ENCODE results near the gene ADRM1. TPM values are rescaled to one million over a fixed set of nuclear protein-coding genes. Genes with fewer than 3 reads are reported as not detected.

Gene ADRM1
- total RNA-seq, 1 donor from 2014 or later = 179 TPM

- no peaks in the 10 kb centered on the region for H3K36me3 Mint-ChIP-seq (ENCODE audit: low read depth)
- no peaks in the 10 kb centered on the region for H3K9me3 Mint-ChIP-seq
- H3K4me3 Mint-ChIP-seq = no peak overlapping the region
- no peaks in the 10 kb centered on the region for H3K27me3 Mint-ChIP-seq
- DNase-seq = no peak
- H3K4me1 Mint-ChIP-seq = no peaks in the 10 kb centered on the region
- intact Hi-C loops (cut with micrococcal nuclease) = no loop called here
- H3K27ac Mint-ChIP-seq = no peak overlapping the region
Measured at GRCh38 chr20:62355878-62356588, 53.2 kb downstream of the ADRM1 start.

- no peak for DNase-seq
- H3K27ac Mint-ChIP-seq = no peak overlapping the region
- no peaks in the 10 kb centered on the region for H3K4me1 Mint-ChIP-seq
- intact Hi-C loops (cut with micrococcal nuclease) = no loop called here
- no peaks in the 10 kb centered on the region for H3K36me3 Mint-ChIP-seq (ENCODE audit: low read depth)
- H3K9me3 Mint-ChIP-seq = no peaks in the 10 kb centered on the region
- no peak overlapping the region for H3K4me3 Mint-ChIP-seq
- H3K27me3 Mint-ChIP-seq = no peaks in the 10 kb centered on the region
Measured at GRCh38 chr20:62356589-62357186, 53.9 kb downstream of the ADRM1 start.

- intact Hi-C loops (cut with micrococcal nuclease) = no loop called here
- no peaks in the 10 kb centered on the region for H3K27me3 Mint-ChIP-seq
- DNase-seq = no peak
- no peaks in the 10 kb centered on the region for H3K9me3 Mint-ChIP-seq
- no peak overlapping the region for H3K27ac Mint-ChIP-seq
- no peak overlapping the region for H3K4me3 Mint-ChIP-seq
- no peaks in the 10 kb centered on the region for H3K36me3 Mint-ChIP-seq (ENCODE audit: low read depth)
- no peaks in the 10 kb centered on the region for H3K4me1 Mint-ChIP-seq
Measured at GRCh38 chr20:62357187-62357667, 54.4 kb downstream of the ADRM1 start.

GRCh38 chr20:62357681-62358080 is 54.9 kb downstream of the ADRM1 start:
- Mint-ChIP-seq H3K27ac (no peak overlapping the region), H3K4me3 (no peak overlapping the region), H3K36me3 (ENCODE audit: low read depth) (no peaks in the 10 kb centered on the region), H3K9me3 (no peaks in the 10 kb centered on the region), H3K4me1 (no peaks in the 10 kb centered on the region), H3K27me3 (no peaks in the 10 kb centered on the region)
- DNase-seq = no peak
- intact Hi-C loops (cut with micrococcal nuclease) = no loop called here

Other genes with a start within 250 kb of the ADRM1 start
- 25.6 and 26.6 TPM in 2 replicates for gene TAF4, start 237.1 kb upstream of the ADRM1 start, total RNA-seq
- 44.0 and 45.3 TPM in 2 replicates for gene LSM14B, start 180.5 kb upstream of the ADRM1 start, total RNA-seq
- gene PSMA7, start 159.6 kb upstream of the ADRM1 start, total RNA-seq = 434 and 449 TPM in 2 replicates
- 26.7 and 29.0 TPM in 2 replicates for gene SS18L1, start 159.2 kb upstream of the ADRM1 start, total RNA-seq
- 43.0 and 44.4 TPM in 2 replicates for gene MTG2, start 120.0 kb upstream of the ADRM1 start, total RNA-seq
- not detected in 2 replicates for gene HRH3, start 82.7 kb upstream of the ADRM1 start, total RNA-seq
- 29.0 and 29.2 TPM in 2 replicates for gene OSBPL2, start 64.5 kb upstream of the ADRM1 start, total RNA-seq
- gene LAMA5, start 64.3 kb downstream of the ADRM1 start, total RNA-seq = 2.0 and 2.1 TPM in 2 replicates
- 2,091 and 2,109 TPM in 2 replicates for gene RPS21, start 84.1 kb downstream of the ADRM1 start, total RNA-seq
- gene CABLES2, start 104.3 kb downstream of the ADRM1 start, total RNA-seq = 13.1 and 13.5 TPM in 2 replicates
- not detected in 2 replicates for gene RBBP8NL, start 124.5 kb downstream of the ADRM1 start, total RNA-seq
- not detected in 2 replicates for gene GATA5, start 173.0 kb downstream of the ADRM1 start, total RNA-seq

All from activated CD4-positive, alpha-beta T cell treated with anti-CD3 and anti-CD28 coated beads, Interleukin-2, amount 10 ng/mL, durations not matched to agents 24 days and 14 days (primary cell).